ENCODE measurements around the gene MSL3B.

Gene MSL3B

GRCh38 chr2:233830111-233830802 lies 37.9 kb downstream of the MSL3B start:
- H3K4me1 ChIP-seq, result no peaks in the 10 kb centered on the region
- H3K9me3 ChIP-seq (ENCODE audit: control insufficient read depth, low read length), result no peaks in the 10 kb centered on the region
- no peak overlapping the region for H3K4me3 ChIP-seq (ENCODE audit: low read depth, low read length)
- no peak overlapping the region for H3K27ac ChIP-seq
- H3K9ac ChIP-seq, result no peak overlapping the region
- no peaks in the 10 kb centered on the region for H3K27me3 ChIP-seq (ENCODE audit: control insufficient read depth, insufficient read depth, low read length)
- H3K36me3 ChIP-seq (ENCODE audit: control insufficient read depth, insufficient read depth, low read length), result no peaks in the 10 kb centered on the region
- no peak overlapping the region for H3K4me2 ChIP-seq (ENCODE audit: low read length)
- TF ChIP-seq, protein P1, sequence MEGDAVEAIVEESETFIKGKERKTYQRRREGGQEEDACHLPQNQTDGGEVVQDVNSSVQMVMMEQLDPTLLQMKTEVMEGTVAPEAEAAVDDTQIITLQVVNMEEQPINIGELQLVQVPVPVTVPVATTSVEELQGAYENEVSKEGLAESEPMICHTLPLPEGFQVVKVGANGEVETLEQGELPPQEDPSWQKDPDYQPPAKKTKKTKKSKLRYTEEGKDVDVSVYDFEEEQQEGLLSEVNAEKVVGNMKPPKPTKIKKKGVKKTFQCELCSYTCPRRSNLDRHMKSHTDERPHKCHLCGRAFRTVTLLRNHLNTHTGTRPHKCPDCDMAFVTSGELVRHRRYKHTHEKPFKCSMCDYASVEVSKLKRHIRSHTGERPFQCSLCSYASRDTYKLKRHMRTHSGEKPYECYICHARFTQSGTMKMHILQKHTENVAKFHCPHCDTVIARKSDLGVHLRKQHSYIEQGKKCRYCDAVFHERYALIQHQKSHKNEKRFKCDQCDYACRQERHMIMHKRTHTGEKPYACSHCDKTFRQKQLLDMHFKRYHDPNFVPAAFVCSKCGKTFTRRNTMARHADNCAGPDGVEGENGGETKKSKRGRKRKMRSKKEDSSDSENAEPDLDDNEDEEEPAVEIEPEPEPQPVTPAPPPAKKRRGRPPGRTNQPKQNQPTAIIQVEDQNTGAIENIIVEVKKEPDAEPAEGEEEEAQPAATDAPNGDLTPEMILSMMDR (IDR thresholded peaks at IDR 0.05), result no peak
- no peaks in the 10 kb centered on the region for H3K79me2 ChIP-seq
- no peak overlapping the region for H2AFZ ChIP-seq

DNA sequence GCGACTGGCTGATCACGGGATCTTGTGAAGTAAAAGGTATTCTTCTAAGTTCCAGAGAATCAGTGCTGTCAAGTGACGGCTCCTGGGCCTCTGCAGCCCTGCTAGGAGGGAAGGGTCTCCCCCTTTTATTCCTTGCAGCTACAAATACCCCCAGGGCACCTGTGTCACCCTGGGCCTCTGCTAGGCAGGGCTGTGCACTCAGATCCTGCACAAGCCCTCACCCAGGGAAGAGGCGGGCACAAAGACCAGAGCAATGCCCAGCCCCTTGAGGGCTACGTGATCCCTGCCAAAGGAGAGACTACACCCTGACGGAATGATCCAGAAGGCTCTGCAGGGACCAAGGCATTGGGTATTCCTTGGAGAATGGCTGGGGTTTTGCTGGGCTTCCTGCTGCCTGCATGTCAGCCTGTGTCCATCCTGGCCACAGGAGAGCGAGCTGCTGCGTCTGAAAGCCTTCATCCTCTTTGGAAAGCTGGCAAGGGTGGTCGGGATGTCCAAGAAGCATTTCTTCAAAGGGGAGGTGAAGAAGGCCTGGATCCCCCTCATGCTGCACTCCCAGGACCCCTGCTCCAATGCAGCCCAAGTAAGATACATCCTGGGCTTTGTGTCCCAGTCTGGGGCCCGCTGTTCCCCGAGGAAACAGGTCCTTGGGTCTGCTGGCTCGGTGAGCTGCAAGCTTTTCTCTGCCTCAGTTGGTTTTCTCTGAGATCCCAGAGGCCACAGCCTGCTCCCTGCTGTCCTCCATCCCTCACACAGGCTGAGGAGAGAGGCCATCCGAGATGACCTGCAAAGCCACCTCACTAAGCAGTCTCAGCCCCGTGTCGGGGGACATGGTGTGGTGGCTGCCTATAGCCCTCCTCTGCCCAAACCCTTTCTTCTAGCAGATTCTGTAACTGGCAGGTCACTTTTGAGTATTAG lies 38.7 kb downstream of the MSL3B start:
- no peak overlapping the region for H3K4me2 ChIP-seq (ENCODE audit: low read length)
- no peaks in the 10 kb centered on the region for H3K27me3 ChIP-seq (ENCODE audit: control insufficient read depth, insufficient read depth, low read length)
- TF ChIP-seq, protein P1 (IDR thresholded peaks at IDR 0.05), result no peak
- H3K4me3 ChIP-seq (ENCODE audit: low read depth, low read length), result no peak overlapping the region
- no peak overlapping the region for H3K9ac ChIP-seq
- H3K36me3 ChIP-seq (ENCODE audit: control insufficient read depth, insufficient read depth, low read length), result no peaks in the 10 kb centered on the region
- H3K79me2 ChIP-seq, result no peaks in the 10 kb centered on the region
- H3K9me3 ChIP-seq (ENCODE audit: control insufficient read depth, low read length), result no peaks in the 10 kb centered on the region
- H2AFZ ChIP-seq, result no peak overlapping the region
- no peak overlapping the region for H3K27ac ChIP-seq
- H3K4me1 ChIP-seq, result no peaks in the 10 kb centered on the region

DNA sequence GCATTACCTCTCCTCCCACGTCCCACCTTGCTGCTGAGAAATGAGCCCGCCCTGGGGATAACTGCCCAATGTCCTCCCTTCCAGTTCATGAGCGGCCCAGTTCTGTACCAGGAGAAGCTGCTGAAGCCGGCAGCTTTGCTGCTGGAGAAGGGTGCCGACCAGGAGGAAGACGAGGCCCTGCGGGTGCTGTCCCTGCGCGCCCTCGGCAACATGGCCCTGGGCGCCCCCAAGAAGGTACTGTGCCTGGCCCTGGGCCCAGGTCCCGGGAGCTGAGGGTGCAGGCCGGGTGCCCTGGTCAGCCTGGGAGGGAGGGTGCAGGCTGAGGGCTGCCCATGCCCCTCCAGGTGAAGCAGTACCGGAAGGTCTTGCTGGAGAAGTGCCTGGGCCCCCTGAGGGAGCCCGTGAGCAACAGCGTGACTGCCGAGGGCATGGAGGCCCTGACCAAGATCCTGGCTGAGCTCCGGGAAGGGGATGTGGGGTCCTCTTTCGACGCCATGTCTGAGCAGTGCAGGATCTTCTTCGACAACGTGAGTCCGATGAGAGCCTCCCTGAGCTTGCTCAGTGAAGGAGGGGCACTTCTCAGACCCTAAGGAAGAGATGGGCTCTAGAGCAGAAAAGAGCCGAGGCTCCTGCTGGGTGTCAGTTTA lies 39.5 kb downstream of the MSL3B start:
- H3K27me3 ChIP-seq (ENCODE audit: control insufficient read depth, insufficient read depth, low read length), result no peaks in the 10 kb centered on the region
- no peaks in the 10 kb centered on the region for H3K4me1 ChIP-seq
- TF ChIP-seq, protein P1 (IDR thresholded peaks at IDR 0.05), result no peak
- H3K9me3 ChIP-seq (ENCODE audit: control insufficient read depth, low read length), result no peaks in the 10 kb centered on the region
- no peak overlapping the region for H2AFZ ChIP-seq
- no peaks in the 10 kb centered on the region for H3K36me3 ChIP-seq (ENCODE audit: control insufficient read depth, insufficient read depth, low read length)
- no peak overlapping the region for H3K4me2 ChIP-seq (ENCODE audit: low read length)
- H3K4me3 ChIP-seq (ENCODE audit: low read depth, low read length), result no peak overlapping the region
- no peak overlapping the region for H3K27ac ChIP-seq
- H3K9ac ChIP-seq, result no peak overlapping the region
- no peaks in the 10 kb centered on the region for H3K79me2 ChIP-seq

DNA sequence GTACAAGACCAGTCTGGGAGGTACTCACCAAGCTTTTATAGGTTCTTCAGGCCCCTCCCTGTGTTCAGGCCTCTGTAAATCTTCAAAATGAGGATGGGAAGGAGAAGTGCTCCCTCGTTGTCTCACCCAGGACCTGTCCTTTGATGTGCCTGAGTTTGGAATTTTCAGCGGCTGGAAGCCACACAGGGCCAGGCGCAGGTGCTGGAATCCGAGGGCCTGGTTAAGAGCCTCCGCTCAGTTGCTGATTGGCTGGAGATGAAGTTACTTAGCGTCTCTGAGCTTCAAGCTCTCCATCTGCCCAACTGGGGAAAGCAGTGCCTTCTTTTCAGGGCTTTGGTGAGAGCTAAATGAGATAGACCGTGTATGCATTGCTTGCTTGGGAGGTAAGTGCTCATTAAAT lies 43.8 kb downstream of the MSL3B start:
- no peak overlapping the region for H3K27ac ChIP-seq
- TF ChIP-seq, protein P1 (IDR thresholded peaks at IDR 0.05), result no peak
- H2AFZ ChIP-seq, result no peak overlapping the region
- no peaks in the 10 kb centered on the region for H3K27me3 ChIP-seq (ENCODE audit: control insufficient read depth, insufficient read depth, low read length)
- H3K9ac ChIP-seq, result no peak overlapping the region
- H3K4me2 ChIP-seq (ENCODE audit: low read length), result no peak overlapping the region
- H3K4me1 ChIP-seq, result no peaks in the 10 kb centered on the region
- H3K79me2 ChIP-seq, result no peaks in the 10 kb centered on the region
- no peaks in the 10 kb centered on the region for H3K36me3 ChIP-seq (ENCODE audit: control insufficient read depth, insufficient read depth, low read length)
- H3K9me3 ChIP-seq (ENCODE audit: control insufficient read depth, low read length), result no peaks in the 10 kb centered on the region
- no peak overlapping the region for H3K4me3 ChIP-seq (ENCODE audit: low read depth, low read length)

All from parathyroid adenoma (tissue), 2 donors.